Measurements from ENCODE around the gene MYO7B. TPM values are rescaled to one million over a fixed set of nuclear protein-coding genes. Genes with fewer than 3 reads are reported as not detected.

The MYO7B gene
- total RNA-seq, 1 donor from 2014 or later: 0.07 TPM

DNA sequence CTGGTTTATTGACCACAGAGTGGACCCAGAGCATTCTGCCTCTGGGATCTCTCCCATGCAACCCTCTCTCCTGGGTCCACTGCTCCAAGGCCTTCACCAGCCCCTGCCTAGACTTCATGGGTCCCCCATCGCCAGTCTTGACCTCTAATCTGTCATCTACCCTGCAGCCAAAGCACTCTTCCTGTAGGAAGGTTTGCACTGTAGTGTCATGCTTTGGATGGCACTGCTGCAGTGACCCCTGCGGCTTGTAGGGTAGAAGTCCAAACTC is 41.7 kb downstream of the MYO7B start:
- DNase-seq: no peak
- Mint-ChIP-seq H3K27me3 (peaks cover 9% of the 10 kb centered on the region), H3K4me3 (no peak overlapping the region), H3K9me3 (no peaks in the 10 kb centered on the region), H3K27ac (no peak overlapping the region), H3K4me1 (peaks cover 6% of the 10 kb centered on the region), H3K36me3 (ENCODE audit: low read depth) (no peaks in the 10 kb centered on the region)
- intact Hi-C loops (cut with micrococcal nuclease): no loop called here

- Mint-ChIP-seq H3K9me3 (no peaks in the 10 kb centered on the region), H3K36me3 (ENCODE audit: low read depth) (no peaks in the 10 kb centered on the region), H3K27me3 (peaks cover 8% of the 10 kb centered on the region), H3K4me3 (no peak overlapping the region), H3K27ac (no peak overlapping the region), H3K4me1 (peaks cover 6% of the 10 kb centered on the region)
- no peak for DNase-seq
- intact Hi-C loops (cut with micrococcal nuclease): no loop called here
Measured at GRCh38 chr2:127577503-127577902, 42.0 kb downstream of the MYO7B start.

DNA sequence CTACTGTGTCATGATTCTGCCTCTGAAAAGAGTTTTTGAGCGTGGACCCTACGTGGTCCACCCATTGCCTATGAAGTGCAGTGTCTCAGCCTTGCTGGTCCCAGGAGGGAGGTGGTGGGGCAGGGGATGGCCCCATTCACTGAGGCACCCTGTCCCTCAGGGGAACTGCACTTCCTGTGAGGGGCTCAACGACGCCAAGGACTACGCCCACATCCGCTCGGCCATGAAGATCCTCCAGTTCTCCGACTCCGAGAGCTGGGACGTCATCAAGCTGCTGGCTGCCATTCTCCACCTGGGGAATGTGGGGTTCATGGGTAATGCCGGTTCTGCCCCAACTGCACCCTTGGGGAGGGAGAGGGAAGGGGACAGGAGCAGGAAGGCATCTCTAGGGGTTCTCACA is 42.5 kb downstream of the MYO7B start:
- no peak overlapping the region for H3K4me3 Mint-ChIP-seq
- H3K9me3 Mint-ChIP-seq: no peaks in the 10 kb centered on the region
- DNase-seq: no peak
- intact Hi-C loops (cut with micrococcal nuclease): no loop called here
- no peak overlapping the region for H3K27ac Mint-ChIP-seq
- H3K27me3 Mint-ChIP-seq: peaks cover 5% of the 10 kb centered on the region
- H3K36me3 Mint-ChIP-seq (ENCODE audit: low read depth): no peaks in the 10 kb centered on the region
- H3K4me1 Mint-ChIP-seq: peaks cover 6% of the 10 kb centered on the region

- H3K4me1 Mint-ChIP-seq: peaks cover 6% of the 10 kb centered on the region
- H3K9me3 Mint-ChIP-seq: no peaks in the 10 kb centered on the region
- H3K4me3 Mint-ChIP-seq: no peak overlapping the region
- intact Hi-C loops (cut with micrococcal nuclease): no loop called here
- H3K36me3 Mint-ChIP-seq (ENCODE audit: low read depth): no peaks in the 10 kb centered on the region
- H3K27me3 Mint-ChIP-seq: peaks cover 5% of the 10 kb centered on the region
- no peak for DNase-seq
- no peak overlapping the region for H3K27ac Mint-ChIP-seq
Measured at GRCh38 chr2:127578411-127578810, 42.9 kb downstream of the MYO7B start.

DNA sequence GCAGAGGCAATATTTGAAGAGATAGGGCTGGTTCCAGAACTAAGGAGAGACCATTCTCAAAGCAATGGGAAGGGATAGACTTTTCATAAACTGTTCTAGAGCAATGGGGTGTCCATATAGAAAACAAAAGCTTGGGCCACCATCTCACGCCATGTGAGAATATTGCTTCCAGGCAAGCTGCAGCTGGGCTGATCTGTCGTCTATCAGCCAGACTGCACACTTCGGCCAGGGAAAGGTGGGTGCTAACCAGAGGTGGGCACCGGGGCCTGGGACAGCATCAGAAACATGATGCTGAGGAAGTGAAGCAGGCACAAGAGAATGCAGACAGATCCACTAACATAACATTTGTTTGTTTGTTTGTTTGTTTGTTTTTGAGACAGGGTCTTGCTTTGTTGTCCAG is 43.7 kb downstream of the MYO7B start:
- H3K4me3 Mint-ChIP-seq: no peak overlapping the region
- peaks cover 5% of the 10 kb centered on the region for H3K27me3 Mint-ChIP-seq
- peaks cover 6% of the 10 kb centered on the region for H3K4me1 Mint-ChIP-seq
- no peak overlapping the region for H3K27ac Mint-ChIP-seq
- DNase-seq: no peak
- intact Hi-C loops (cut with micrococcal nuclease): no loop called here
- no peaks in the 10 kb centered on the region for H3K36me3 Mint-ChIP-seq (ENCODE audit: low read depth)
- no peaks in the 10 kb centered on the region for H3K9me3 Mint-ChIP-seq

DNA sequence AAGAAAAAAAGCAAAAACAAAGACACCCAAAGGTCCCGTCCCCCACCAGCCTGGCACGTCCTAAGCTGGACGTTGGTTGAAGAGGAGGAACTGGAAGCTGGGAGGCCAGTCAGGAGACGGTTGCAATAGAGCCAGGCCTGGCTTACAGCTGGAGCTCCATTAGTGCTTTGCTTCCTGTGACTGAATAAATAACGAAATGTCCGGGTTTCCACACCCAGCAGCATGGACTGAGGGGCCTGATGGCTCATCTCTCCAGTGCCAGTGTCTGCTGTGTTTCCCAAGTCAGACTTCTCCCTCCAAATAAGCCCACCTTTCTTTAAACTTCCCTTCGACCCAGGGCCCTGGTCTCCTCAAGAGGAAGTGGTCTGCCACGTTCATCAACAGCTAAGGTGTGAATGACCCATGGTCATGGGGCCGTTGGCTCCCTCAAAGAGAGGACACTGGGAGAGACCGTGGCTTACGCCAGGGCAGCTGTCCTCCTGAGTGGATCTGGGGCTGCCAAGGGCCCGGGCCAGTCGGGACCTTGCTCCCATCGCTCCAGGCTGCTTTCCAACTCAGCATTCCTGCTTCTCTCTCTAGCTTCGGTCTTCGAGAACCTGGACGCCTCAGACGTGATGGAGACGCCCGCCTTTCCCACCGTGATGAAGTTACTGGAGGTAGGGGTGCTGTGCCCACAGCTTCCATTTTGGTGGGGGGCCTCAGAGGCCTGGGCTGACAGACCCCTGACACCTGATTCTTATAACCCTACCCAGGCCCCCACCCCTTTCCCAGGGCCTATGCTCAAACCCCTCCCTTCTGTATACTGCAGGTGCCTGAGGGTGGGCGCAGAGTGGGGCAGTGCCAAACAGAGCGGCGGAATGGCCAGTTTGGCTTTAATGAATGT is 44.9 kb downstream of the MYO7B start:
- no peak for DNase-seq
- Mint-ChIP-seq H3K9me3 (no peaks in the 10 kb centered on the region), H3K27me3 (peaks cover 7% of the 10 kb centered on the region), H3K36me3 (ENCODE audit: low read depth) (no peaks in the 10 kb centered on the region), H3K4me1 (peaks cover 1% of the 10 kb centered on the region), H3K27ac (no peak overlapping the region), H3K4me3 (no peak overlapping the region)
- intact Hi-C loops (cut with micrococcal nuclease): no loop called here

- no peaks in the 10 kb centered on the region for H3K4me1 Mint-ChIP-seq
- H3K27ac Mint-ChIP-seq: no peak overlapping the region
- no peaks in the 10 kb centered on the region for H3K9me3 Mint-ChIP-seq
- intact Hi-C loops (cut with micrococcal nuclease): no loop called here
- H3K36me3 Mint-ChIP-seq (ENCODE audit: low read depth): no peaks in the 10 kb centered on the region
- H3K4me3 Mint-ChIP-seq: no peak overlapping the region
- H3K27me3 Mint-ChIP-seq: peaks cover 7% of the 10 kb centered on the region
- no peak for DNase-seq
Measured at GRCh38 chr2:127581050-127581345, 45.5 kb downstream of the MYO7B start.

DNA sequence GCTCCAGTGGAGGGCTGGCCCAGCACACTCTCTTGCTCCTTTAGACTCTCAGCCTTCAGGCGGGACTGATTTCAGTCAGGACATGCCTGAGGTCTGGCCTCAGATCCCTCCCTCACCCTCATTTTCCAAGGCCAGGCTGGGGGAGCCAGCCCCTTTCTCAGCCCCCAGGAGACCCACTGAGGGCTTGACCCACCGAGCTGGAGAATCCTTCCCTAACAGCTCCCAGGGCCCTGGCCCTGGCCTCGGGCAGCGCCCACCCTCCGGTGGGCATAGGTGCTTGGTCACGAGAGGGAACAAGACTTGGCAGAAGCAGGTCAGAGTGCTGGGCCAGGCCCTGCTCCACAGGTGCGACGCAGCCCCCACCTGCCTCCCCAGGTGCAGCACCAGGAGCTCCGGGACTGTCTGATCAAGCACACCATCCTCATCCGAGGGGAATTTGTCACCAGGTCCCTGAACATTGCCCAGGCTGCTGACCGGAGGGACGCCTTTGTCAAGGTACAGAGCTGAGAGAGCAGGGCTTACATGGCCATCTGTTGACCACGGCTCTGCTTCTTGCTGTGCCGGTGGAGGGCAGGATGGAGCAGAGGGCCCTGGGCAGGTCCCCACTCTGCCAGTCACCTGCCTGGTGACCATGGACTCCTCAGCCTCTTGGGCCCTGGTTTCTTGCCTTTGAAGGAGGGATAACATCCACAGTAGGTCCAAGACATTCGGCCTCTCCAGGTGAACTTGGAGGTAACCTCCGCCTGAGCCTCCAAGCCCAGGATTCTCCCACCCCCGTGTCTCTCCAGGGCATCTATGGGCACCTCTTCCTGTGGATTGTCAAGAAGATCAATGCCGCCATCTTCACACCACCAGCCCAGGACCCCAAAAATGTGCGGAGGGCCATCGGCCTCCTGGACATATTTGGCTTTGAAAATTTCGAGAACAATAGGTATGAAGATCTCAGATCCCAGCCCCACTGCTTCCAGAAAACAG is 46.3 kb downstream of the MYO7B start:
- H3K4me1 Mint-ChIP-seq: no peaks in the 10 kb centered on the region
- DNase-seq: no peak
- intact Hi-C loops (cut with micrococcal nuclease): no loop called here

GRCh38 chr2:127582863-127583861 is 47.7 kb downstream of the MYO7B start:
- no peaks in the 10 kb centered on the region for H3K36me3 Mint-ChIP-seq (ENCODE audit: low read depth)
- H3K4me3 Mint-ChIP-seq: no peak overlapping the region
- H3K27me3 Mint-ChIP-seq: peaks cover 7% of the 10 kb centered on the region
- no peaks in the 10 kb centered on the region for H3K4me1 Mint-ChIP-seq
- H3K9me3 Mint-ChIP-seq: no peaks in the 10 kb centered on the region
- intact Hi-C loops (cut with micrococcal nuclease): no loop called here
- H3K27ac Mint-ChIP-seq: no peak overlapping the region
- DNase-seq: no peak

More for the DNA sequence above, 46.3 kb downstream of the MYO7B start:
- H3K27me3 Mint-ChIP-seq: peaks cover 7% of the 10 kb centered on the region
- H3K9me3 Mint-ChIP-seq: no peaks in the 10 kb centered on the region
- H3K27ac Mint-ChIP-seq: no peak overlapping the region
- no peak overlapping the region for H3K4me3 Mint-ChIP-seq
- H3K36me3 Mint-ChIP-seq (ENCODE audit: low read depth): no peaks in the 10 kb centered on the region

DNA sequence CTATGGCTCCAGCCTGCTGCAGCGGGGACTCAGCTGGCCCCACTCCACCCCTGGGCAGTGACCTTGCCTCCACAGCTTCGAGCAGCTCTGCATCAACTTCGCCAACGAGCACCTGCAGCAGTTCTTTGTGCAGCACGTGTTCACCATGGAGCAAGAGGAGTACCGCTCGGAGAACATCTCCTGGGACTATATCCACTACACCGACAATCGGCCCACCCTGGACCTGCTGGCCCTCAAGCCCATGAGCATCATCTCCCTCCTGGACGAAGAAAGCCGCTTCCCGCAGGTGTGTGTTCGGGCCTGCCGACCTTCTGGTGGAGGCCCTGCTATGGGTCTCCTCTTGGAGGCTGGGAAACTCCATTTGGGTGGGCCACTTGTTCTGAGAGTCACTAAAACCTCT is 48.6 kb downstream of the MYO7B start:
- no peak for DNase-seq
- intact Hi-C loops (cut with micrococcal nuclease): no loop called here
- Mint-ChIP-seq H3K4me3 (no peak overlapping the region), H3K27ac (no peak overlapping the region), H3K36me3 (ENCODE audit: low read depth) (no peaks in the 10 kb centered on the region), H3K4me1 (no peaks in the 10 kb centered on the region), H3K9me3 (no peaks in the 10 kb centered on the region), H3K27me3 (peaks cover 5% of the 10 kb centered on the region)

DNA sequence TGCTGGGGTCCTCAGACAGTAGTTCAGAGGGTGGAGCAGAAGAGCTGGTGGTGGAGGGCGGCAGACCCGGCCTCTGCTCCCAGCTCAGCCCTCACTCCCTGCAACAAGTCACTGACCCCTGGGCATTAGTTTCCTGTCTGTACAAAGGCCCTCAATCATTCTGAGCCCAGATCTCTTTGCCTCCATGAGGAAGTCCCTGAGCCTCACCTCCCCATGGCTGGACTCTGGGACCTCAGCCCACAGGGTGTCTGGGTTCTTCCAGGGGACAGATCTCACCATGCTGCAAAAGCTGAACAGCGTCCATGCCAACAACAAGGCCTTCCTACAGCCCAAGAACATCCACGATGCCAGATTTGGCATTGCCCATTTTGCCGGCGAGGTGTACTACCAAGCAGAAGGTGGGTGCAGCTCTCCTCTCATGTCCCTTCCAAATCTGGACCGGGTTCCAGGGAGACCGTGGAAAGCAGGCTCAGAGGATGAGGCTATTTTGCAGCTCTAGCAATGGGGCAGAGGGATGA is 49.1 kb downstream of the MYO7B start:
- Mint-ChIP-seq H3K27me3 (peaks cover 2% of the 10 kb centered on the region), H3K36me3 (ENCODE audit: low read depth) (no peaks in the 10 kb centered on the region), H3K4me1 (no peaks in the 10 kb centered on the region), H3K27ac (no peak overlapping the region), H3K4me3 (no peak overlapping the region), H3K9me3 (no peaks in the 10 kb centered on the region)
- intact Hi-C loops (cut with micrococcal nuclease): no loop called here
- no peak for DNase-seq

DNA sequence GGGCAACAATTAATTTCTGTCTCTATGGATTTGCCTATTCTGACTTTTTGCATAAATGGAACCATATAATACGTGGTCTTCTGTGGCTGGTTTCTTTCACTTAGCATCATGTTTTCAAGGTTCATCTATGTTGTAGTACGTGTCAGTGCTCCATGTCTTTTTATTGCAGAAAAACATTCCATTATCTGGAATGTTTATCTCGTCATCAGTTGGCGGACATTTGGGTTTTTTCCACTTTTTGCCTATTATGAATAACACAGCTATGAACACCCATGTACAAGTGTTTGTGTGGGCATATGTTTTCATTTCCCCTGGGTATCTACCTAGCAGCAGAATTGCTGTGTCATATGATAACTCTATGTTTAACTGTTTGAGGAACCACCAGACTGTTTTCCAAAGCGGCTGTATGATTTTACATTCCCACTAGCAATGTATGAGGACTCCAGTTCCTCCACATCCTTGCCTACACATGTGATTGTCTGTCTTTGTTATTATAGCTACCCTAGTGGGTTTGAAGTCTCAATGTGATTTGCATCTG is 49.9 kb downstream of the MYO7B start:
- Mint-ChIP-seq H3K36me3 (ENCODE audit: low read depth) (no peaks in the 10 kb centered on the region), H3K4me1 (no peaks in the 10 kb centered on the region), H3K9me3 (no peaks in the 10 kb centered on the region), H3K4me3 (no peak overlapping the region), H3K27ac (no peak overlapping the region), H3K27me3 (peaks cover 2% of the 10 kb centered on the region)
- intact Hi-C loops (cut with micrococcal nuclease): no loop called here
- no peak for DNase-seq

DNA sequence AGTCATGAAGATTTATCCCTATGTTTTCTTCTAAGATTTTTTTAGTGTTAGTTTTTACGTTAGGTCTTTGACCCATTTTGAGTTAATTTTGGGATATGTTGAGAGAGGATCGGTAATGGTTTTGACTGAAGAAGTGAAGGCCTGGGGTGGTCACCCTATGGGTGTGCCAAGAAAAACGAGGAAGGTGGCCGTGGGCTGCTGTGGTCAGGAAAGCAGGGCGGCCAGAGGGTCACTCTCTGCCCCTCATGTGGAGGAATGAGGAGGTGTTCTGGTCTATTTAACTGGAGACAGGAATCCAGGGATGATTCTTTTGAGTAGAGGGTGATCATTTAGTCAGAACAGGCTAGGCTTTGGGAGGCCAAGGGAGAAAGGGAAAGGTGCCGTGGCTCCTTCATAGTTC is 50.7 kb downstream of the MYO7B start:
- intact Hi-C loops (cut with micrococcal nuclease): no loop called here
- DNase-seq: no peak
- Mint-ChIP-seq H3K36me3 (ENCODE audit: low read depth) (no peaks in the 10 kb centered on the region), H3K4me3 (no peak overlapping the region), H3K9me3 (no peaks in the 10 kb centered on the region), H3K27ac (no peak overlapping the region), H3K4me1 (no peaks in the 10 kb centered on the region), H3K27me3 (peaks cover 2% of the 10 kb centered on the region)
